T-helper 17 cell (primary cell): ENCODE data around the gene TRIM24. TPM values are rescaled to one million over a fixed set of nuclear protein-coding genes. Genes with fewer than 3 reads are reported as not detected.

Experiments used
- ATAC-seq: fragments of 150-1000 bp; cut with Tn5 transposase; 2 replicates; pipeline ENCODE4 v1.10.0; 2021; ENCODE audit warnings: mild to moderate bottlenecking, moderate library complexity
- DNase-seq, 3 donors: peaks; one replicate each; pipeline versions ENCODE4 v3.0.0 to v3.0.0-alpha.2; 2020 to 2021
- H3K9me3 ChIP-seq: one replicate; pipeline ENCODE4 v1.7.0; 2013; ENCODE audit warnings: low read length, mild to moderate bottlenecking; ENCODE audit not compliant: control insufficient read depth, poor library complexity, severe bottlenecking
- H3K27ac Mint-ChIP-seq: one replicate; pipeline ENCODE4 v1.8.0; 2022; ENCODE audit warnings: mild to moderate bottlenecking, moderate library complexity, mixed read lengths
- H3K27me3 Mint-ChIP-seq: one replicate; pipeline ENCODE4 v1.8.0; 2022; ENCODE audit warnings: mixed read lengths
- H3K36me3 Mint-ChIP-seq: one replicate; pipeline ENCODE4 v1.8.0; 2022; ENCODE audit warnings: low read depth, mixed read lengths
- H3K4me1 Mint-ChIP-seq: one replicate; pipeline ENCODE4 v1.8.0; 2022; ENCODE audit warnings: mild to moderate bottlenecking, mixed read lengths
- H3K4me3 Mint-ChIP-seq: one replicate; pipeline ENCODE4 v1.8.0; 2022; ENCODE audit warnings: mild to moderate bottlenecking, moderate library complexity, mixed read lengths
- total RNA-seq, 4 donors: library from RNA in 2 of 4; stranded (reverse) in 2 of 4; gene quantifications; one replicate each; pipeline ENCODE4 v1.2.3 and lab custom pipeline; 2022 to 2026

The TRIM24 gene
- total RNA-seq, 2 donors from 2014 or later: 14.3 to 16.6 TPM

DNA sequence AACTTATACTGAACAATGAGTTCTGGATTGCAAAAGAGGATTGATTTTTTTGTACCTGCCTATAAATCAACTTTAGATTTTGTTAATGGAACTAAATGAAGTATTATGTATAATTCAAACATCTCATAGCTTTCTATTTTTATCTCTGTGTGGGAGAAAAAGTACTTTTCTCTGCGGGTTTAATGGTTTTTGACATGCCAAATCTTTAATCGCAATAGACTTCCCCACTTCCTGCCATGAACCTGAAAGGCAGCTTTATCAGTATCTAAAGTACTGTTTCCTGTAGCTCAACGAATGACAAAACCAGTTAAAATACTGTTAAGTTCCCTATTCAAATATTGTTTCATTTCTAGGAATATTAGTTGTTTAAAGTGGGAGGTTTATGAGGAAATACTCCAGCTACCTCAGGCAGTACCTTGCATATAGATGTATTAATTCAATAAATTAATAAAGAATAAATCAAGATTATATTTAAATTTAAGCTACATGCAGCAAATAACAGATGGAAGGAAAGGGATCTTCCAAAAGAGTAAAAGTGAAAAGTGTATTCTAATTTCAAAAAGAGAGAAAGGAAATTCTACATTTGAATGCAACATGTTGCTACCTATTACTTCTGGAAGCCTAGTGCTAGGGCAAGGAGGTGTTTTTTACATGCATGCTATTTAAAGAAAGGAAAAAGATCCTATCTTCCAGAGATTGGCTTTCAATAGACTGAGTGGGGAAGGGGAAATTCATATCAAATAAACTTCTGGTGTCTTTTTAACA lies 165.2 kb downstream of the TRIM24 start:
- ATAC-seq (peak; percentile 55), DNase-seq (no peak)
- H3K4me3 Mint-ChIP-seq: peak overlapping the region; percentile 52
- H3K9me3 ChIP-seq: no peaks in the 10 kb centered on the region
- H3K27ac Mint-ChIP-seq: peak overlapping the region; percentile 82
- H3K36me3 Mint-ChIP-seq: peaks cover 2% of the 10 kb centered on the region
- peaks cover 16% of the 10 kb centered on the region for H3K27me3 Mint-ChIP-seq
- peaks cover 18% of the 10 kb centered on the region for H3K4me1 Mint-ChIP-seq

DNA sequence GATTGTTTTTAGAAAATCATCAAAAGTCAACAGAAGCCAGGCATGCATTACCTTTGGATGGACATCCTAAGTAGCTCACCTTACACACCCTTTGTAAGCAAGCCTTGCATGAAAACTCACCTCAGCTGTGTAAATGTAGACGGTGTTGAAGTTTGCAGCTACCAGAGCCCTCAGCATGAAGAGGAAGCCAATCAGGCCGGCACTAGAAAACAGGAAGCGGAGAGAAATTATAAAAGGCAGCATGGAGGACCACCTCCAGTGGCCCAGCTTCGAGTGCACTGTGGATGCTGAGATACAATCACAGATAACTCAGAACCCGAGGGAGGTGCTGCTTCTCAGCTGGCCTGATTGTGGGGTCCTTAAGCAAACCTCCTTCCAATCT lies 165.8 kb downstream of the TRIM24 start:
- DNase-seq (no peak), ATAC-seq (no peak)
- H3K36me3 Mint-ChIP-seq: no peaks in the 10 kb centered on the region
- peaks cover 18% of the 10 kb centered on the region for H3K4me1 Mint-ChIP-seq
- H3K27me3 Mint-ChIP-seq: peaks cover 11% of the 10 kb centered on the region
- no peaks in the 10 kb centered on the region for H3K9me3 ChIP-seq
- no peak overlapping the region for H3K27ac Mint-ChIP-seq
- no peak overlapping the region for H3K4me3 Mint-ChIP-seq

DNA sequence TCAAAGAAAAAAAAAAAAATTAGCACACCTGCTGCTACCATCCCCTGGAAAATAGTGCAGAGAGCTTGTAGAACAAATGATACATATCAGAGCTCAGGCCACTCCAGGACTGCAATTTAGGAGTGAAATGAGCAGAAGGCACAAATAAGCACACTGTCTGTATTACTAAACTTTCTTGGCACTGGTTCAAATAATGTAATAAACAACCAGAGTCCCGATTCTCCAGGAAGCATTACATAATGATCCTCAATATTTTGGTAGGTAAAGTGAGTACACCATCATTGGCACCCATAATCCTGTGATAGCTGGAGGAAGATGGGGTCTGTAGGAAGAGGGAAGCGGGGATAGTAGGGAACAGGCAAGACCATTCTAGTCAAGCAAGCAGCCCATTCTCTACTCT lies 166.8 kb downstream of the TRIM24 start:
- Mint-ChIP-seq H3K4me1 (peaks cover 18% of the 10 kb centered on the region), H3K27me3 (peaks cover 9% of the 10 kb centered on the region), H3K36me3 (no peaks in the 10 kb centered on the region), H3K4me3 (no peak overlapping the region), H3K27ac (no peak overlapping the region)
- DNase-seq (no peak), ATAC-seq (no peak)
- no peaks in the 10 kb centered on the region for H3K9me3 ChIP-seq

DNA sequence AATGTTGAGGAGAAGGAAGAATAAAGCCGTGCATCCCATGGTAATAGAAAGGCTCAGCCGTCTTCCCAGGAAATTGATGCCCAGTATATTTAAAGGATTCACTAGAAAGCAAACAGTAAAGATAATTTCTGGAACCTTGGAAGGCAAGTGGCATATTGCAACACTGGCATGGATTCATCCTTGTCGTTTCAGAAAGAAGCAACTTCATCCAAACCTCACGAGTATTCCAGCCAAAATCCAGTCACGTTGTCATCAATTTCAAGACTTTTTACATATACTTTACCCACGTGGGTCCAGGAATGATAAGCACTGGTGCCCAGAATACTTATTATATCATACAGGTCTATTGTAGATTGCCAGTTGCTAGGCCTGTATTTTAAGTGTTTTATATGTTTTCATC lies 167.3 kb downstream of the TRIM24 start:
- Mint-ChIP-seq H3K4me1 (peaks cover 18% of the 10 kb centered on the region), H3K36me3 (no peaks in the 10 kb centered on the region), H3K27me3 (peaks cover 9% of the 10 kb centered on the region), H3K4me3 (no peak overlapping the region), H3K27ac (no peak overlapping the region)
- H3K9me3 ChIP-seq: no peaks in the 10 kb centered on the region
- no peak for ATAC-seq
- no peak for DNase-seq

DNA sequence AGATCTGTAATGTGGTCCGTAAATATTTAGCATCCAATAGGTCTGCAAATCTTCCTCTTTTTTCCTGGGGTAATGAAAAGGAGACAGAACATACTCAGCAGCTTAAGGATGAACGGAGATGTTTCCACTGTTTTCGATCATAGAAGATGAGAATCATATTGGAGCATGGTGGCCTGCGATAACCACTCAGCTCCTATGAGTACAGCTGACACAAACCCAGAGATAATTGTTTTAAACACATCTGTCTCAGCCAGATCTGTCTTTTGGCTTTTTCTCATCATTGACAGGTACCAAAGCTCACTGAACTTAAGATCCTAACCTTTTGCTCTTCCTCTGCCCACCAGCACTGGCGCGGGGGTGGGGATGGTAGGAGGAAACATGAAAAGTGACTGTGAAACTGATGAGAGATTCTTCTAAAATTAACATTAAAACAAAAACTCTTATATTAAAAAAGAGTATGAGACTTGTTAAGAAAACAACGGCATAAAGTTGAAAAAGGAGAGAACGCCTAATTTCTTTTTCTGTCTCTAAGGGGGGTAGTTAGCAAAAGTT lies 170.1 kb downstream of the TRIM24 start:
- Mint-ChIP-seq H3K27me3 (peaks cover 15% of the 10 kb centered on the region), H3K36me3 (no peaks in the 10 kb centered on the region)

DNA sequence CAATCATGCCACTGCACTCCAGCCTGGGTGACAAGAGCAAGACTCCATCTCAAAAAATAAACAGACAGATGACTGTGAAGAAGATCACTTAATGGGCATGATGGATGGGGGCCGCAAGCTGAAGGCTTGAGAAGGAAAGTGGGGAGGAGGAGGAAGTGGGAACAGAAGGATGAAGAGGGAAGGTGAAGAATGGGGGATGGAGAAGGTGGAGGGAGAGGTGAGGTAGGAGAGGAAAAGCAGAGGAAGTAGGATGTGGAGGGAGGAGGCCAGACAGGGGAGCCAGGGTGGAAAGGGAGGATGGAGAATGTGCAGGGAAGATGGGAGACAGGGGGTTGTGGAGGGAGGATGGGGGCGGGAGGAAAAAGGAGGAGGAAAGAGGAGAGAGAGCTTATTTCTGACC lies 172.3 kb downstream of the TRIM24 start:
- H3K27ac Mint-ChIP-seq: no peak overlapping the region
- ATAC-seq (no peak), DNase-seq (no peak)
- peaks cover 2% of the 10 kb centered on the region for H3K4me1 Mint-ChIP-seq
- H3K27me3 Mint-ChIP-seq: peaks cover 15% of the 10 kb centered on the region
- no peaks in the 10 kb centered on the region for H3K36me3 Mint-ChIP-seq
- no peak overlapping the region for H3K4me3 Mint-ChIP-seq
- H3K9me3 ChIP-seq: no peaks in the 10 kb centered on the region

More for the DNA sequence above, 170.1 kb downstream of the TRIM24 start:
- H3K9me3 ChIP-seq: no peaks in the 10 kb centered on the region
- no peak for ATAC-seq
- Mint-ChIP-seq H3K4me3 (no peak overlapping the region), H3K27ac (no peak overlapping the region), H3K4me1 (peaks cover 14% of the 10 kb centered on the region)
- no peak for DNase-seq

DNA sequence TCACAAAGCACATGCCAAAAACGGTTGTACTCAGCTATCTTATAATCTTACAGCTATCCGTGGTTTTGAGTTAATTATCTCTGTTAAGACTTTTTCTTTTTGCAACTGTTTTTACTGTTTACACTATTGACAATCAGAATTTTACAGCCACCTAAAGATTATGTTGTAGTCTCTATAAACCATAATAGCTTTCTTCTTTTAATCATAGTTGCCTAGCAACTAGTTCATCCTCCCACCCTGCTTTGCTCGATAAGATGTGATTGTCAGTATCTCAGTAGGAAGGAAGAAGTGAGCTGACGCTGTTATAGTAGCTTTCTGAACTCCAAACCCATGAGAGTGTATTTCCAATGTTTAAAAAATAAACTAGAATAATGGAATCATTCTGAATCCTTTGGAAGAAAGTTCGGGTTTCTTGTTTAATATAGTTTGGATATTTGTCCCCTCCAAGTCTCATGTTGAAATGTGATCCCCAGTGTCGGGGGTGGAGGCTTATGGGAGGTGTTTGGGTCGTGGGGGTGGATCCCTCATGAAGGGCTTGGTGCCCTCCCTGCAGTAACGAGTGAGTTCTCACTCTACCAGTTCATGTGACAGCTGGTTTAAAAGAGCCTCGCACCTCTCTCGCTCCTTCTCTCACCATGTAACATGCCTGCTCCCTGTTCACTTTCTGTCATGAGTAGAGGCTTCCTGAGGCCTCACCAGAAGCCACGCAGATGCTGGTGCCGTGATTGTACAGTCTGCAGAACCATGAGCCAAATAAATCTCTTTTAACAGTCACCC lies 173.0 kb downstream of the TRIM24 start:
- Mint-ChIP-seq H3K27me3 (peaks cover 15% of the 10 kb centered on the region), H3K27ac (no peak overlapping the region)

More for the DNA sequence above, 173.0 kb downstream of the TRIM24 start:
- Mint-ChIP-seq H3K4me3 (no peak overlapping the region), H3K36me3 (no peaks in the 10 kb centered on the region), H3K4me1 (peaks cover 2% of the 10 kb centered on the region)
- H3K9me3 ChIP-seq: no peaks in the 10 kb centered on the region
- no peak for DNase-seq
- no peak for ATAC-seq

Other genes starting within 250 kb of the TRIM24 start
- gene SVOPL, start 241.1 kb downstream of the TRIM24 start, total RNA-seq: not detected